Suprapubic skin (tissue), 4 donors: ENCODE data around the gene MIA2. TPM values are rescaled to one million over a fixed set of nuclear protein-coding genes. Genes with fewer than 3 reads are reported as not detected.
"Not testable (repeated sequence)": the region's sequence is repeated elsewhere in the genome, so short reads cannot be mapped to it uniquely, and the experiment has no call there.

Experiments
- DNase-seq, 2 donors: peaks; one replicate each; pipeline ENCODE4 v3.0.0-alpha.2; 2019; ENCODE audit warnings: low spot score in 2 of 2
- H3K27ac ChIP-seq: fragments of 200-600 bp; sonication (generic); one replicate; pipeline ENCODE4 v1.5.1; 2019
- H3K27me3 ChIP-seq: fragments of 200-600 bp; sonication (generic); one replicate; pipeline ENCODE4 v1.5.1; 2019
- H3K36me3 ChIP-seq: fragments of 200-600 bp; sonication (generic); one replicate; pipeline ENCODE4 v1.5.1; 2019
- H3K4me1 ChIP-seq: fragments of 200-600 bp; sonication (generic); one replicate; pipeline ENCODE4 v1.5.1; 2019
- H3K4me3 ChIP-seq: fragments of 200-600 bp; sonication (generic); one replicate; pipeline ENCODE4 v1.5.1; 2019; ENCODE audit warnings: mild to moderate bottlenecking
- H3K9me3 ChIP-seq: fragments of 200-600 bp; sonication (generic); one replicate; pipeline ENCODE4 v1.5.1; 2019
- EP300 ChIP-seq: sonication (generic); formaldehyde crosslinking; IDR thresholded peaks from one replicate; pipeline ENCODE4 v1.6.1; 2017; ENCODE audit warnings: antibody characterized with exemption
- POLR2A ChIP-seq, 2 donors: fragments of 450-650 bp; IDR thresholded peaks; one replicate each; pipeline ENCODE4 v1.6.1; 2017; ENCODE audit warnings: antibody characterized with exemption in 2 of 2, mild to moderate bottlenecking in 2 of 2, moderate library complexity in 2 of 2
- POLR2AphosphoS5 ChIP-seq, 3 donors: sonication (generic); formaldehyde crosslinking; IDR thresholded peaks; one replicate each; pipeline ENCODE4 v1.6.1; 2017; ENCODE audit warnings: antibody characterized with exemption in 3 of 3
- WGBS: methylation state at CpG from one replicate; pipeline ENCODE4 v1.1.5; 2018; 5-methylcytosine and 5-hydroxymethylcytosine counted together
- total RNA-seq, 4 donors: library from RNA; depleted of rRNA; stranded (reverse); fragments of >200 nt; gene quantifications; one replicate each; pipeline ENCODE4 v1.1.0, GENCODE V29; 2016
- TF ChIP-seq, protein P1 (sequence below), 2 donors: fragments of 200-600 bp in 1 of 2; fragments of 450-650 bp in 1 of 2; sonication (generic) in 1 of 2; IDR thresholded peaks; one replicate each; pipeline ENCODE4 v1.5.1; 2016 to 2019; ENCODE audit warnings: antibody characterized with exemption in 2 of 2, mild to moderate bottlenecking in 1 of 2, moderate library complexity in 1 of 2

The MIA2 gene
- total RNA-seq, 4 donors from 2014 or later = 15.3 to 19.4 (median 18.0) TPM

DNA sequence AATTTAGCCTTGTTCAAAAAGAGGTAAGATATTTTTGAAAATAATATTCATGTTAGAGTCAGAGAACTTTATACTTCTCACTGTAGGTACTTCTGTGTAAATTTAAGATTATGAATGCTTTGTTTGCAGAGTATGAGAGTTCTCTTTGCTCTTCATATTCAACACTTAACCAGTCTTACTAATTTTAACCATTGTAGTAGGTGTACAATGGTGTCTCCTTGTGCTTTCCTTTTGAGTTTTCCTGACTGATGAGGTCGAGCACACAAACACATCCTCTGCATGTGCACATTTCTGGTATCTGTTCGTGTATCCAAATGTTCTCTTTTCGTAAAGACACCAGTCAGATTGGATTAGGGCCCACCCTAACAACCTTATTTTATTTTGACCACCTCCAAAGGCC lies 45.8 kb downstream of the MIA2 start:
- no peak for DNase-seq
- Histone ChIP-seq H3K4me1 (no peaks in the 10 kb centered on the region), H3K27me3 (no peaks in the 10 kb centered on the region), H3K36me3 (peaks cover 30% of the 10 kb centered on the region), H3K27ac (no peak overlapping the region), H3K9me3 (no peaks in the 10 kb centered on the region), H3K4me3 (no peak overlapping the region)
- TF ChIP-seq POLR2AphosphoS5 (IDR thresholded peaks at IDR 0.05) = no peak
- TF ChIP-seq POLR2A (IDR thresholded peaks at IDR 0.05) = no peak
- TF ChIP-seq, protein P1, sequence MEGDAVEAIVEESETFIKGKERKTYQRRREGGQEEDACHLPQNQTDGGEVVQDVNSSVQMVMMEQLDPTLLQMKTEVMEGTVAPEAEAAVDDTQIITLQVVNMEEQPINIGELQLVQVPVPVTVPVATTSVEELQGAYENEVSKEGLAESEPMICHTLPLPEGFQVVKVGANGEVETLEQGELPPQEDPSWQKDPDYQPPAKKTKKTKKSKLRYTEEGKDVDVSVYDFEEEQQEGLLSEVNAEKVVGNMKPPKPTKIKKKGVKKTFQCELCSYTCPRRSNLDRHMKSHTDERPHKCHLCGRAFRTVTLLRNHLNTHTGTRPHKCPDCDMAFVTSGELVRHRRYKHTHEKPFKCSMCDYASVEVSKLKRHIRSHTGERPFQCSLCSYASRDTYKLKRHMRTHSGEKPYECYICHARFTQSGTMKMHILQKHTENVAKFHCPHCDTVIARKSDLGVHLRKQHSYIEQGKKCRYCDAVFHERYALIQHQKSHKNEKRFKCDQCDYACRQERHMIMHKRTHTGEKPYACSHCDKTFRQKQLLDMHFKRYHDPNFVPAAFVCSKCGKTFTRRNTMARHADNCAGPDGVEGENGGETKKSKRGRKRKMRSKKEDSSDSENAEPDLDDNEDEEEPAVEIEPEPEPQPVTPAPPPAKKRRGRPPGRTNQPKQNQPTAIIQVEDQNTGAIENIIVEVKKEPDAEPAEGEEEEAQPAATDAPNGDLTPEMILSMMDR (IDR thresholded peaks at IDR 0.05) = no peak
- TF ChIP-seq EP300 = no peak
- WGBS = 86% methylated on average over 3 of the region's 3 CpGs

DNA sequence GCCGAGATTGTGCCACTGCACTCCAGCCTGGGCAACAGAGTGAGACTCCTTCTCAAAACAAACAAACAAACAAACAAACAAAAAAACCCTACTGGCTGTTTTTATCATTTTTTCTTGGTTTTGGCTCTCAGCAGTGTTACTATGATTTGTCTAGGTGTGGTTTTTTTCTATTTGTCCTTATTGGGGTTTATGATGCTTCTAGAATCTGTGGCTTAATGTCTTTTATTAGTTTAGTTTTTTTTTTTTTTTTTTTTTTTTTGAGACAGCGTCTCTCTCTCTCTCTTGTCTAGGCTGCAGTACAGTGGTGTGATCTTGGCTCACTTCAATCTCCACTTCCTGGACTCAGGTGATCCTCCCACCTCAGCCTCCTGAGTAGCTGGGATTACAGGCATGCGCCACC lies 47.0 kb downstream of the MIA2 start:
- H3K9me3 ChIP-seq, DNase-seq, H3K27me3 ChIP-seq, H3K4me1 ChIP-seq, H3K27ac ChIP-seq, H3K4me3 ChIP-seq: not testable (repeated sequence)
- peaks cover 30% of the 10 kb centered on the region for H3K36me3 ChIP-seq
- WGBS = 94% methylated on average over 3 of the region's 3 CpGs

DNA sequence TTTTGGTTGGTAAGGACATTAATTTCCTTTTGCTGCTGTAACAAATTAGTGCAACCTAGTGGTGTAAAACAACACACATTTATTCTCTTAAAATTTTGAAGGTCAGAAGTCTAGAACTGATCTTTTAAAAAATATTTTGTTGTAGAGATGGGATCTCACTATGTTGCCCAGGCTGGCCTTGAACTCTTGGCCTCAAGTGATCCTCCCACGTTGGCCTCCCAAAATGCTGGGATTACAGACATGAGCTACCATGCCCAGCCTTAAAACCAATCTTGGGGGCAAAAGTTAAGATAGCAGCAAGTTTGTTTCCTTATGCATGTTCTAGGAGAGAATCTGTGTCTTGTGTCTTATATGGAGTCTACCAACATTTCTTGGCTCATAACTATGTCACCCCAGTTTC lies 55.8 kb downstream of the MIA2 start:
- H3K4me3 ChIP-seq = no peak overlapping the region
- TF ChIP-seq POLR2A (IDR thresholded peaks at IDR 0.05) (no peak), EP300 (no peak), POLR2AphosphoS5 (IDR thresholded peaks at IDR 0.05) (no peak)
- TF ChIP-seq, protein P1 (IDR thresholded peaks at IDR 0.05) = no peak
- no peaks in the 10 kb centered on the region for H3K27me3 ChIP-seq
- no peak overlapping the region for H3K27ac ChIP-seq
- H3K36me3 ChIP-seq = peaks cover 44% of the 10 kb centered on the region
- no peaks in the 10 kb centered on the region for H3K9me3 ChIP-seq
- no peaks in the 10 kb centered on the region for H3K4me1 ChIP-seq
- WGBS = 85% methylated on average over 1 of the region's 1 CpG
- DNase-seq = no peak

GRCh38 chr14:39291701-39292100 lies 58.0 kb downstream of the MIA2 start:
- WGBS = 95% methylated on average over 4 of the region's 4 CpGs
- Histone ChIP-seq H3K27ac (no peak overlapping the region), H3K27me3 (no peaks in the 10 kb centered on the region), H3K9me3 (no peaks in the 10 kb centered on the region), H3K36me3 (peaks cover 57% of the 10 kb centered on the region), H3K4me3 (no peak overlapping the region), H3K4me1 (no peaks in the 10 kb centered on the region)
- DNase-seq = no peak
- TF ChIP-seq, protein P1 (IDR thresholded peaks at IDR 0.05) = no peak
- TF ChIP-seq POLR2AphosphoS5 (IDR thresholded peaks at IDR 0.05) (no peak), EP300 (no peak), POLR2A (IDR thresholded peaks at IDR 0.05) (no peak)

DNA sequence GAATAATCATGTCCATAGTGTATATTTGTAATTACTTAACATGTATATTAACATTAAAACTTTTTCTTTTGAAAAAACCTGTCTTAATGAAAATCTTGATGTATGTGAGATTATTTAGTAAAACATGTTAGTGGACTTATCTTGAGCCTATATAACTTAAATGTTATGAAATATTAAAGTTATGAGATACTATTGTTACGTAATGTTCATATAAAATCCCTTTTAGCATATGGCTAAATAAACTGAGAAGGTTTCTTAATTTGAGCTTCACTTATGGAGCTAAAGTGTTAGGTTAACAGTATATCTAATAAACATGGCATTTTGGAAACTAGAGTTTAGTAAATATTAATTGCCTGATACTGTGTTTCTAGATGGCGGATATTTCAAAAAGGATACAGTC lies 59.9 kb downstream of the MIA2 start:
- peaks cover 52% of the 10 kb centered on the region for H3K36me3 ChIP-seq
- no peaks in the 10 kb centered on the region for H3K9me3 ChIP-seq
- TF ChIP-seq POLR2AphosphoS5 (IDR thresholded peaks at IDR 0.05) (no peak), POLR2A (IDR thresholded peaks at IDR 0.05) (no peak), EP300 (no peak)
- TF ChIP-seq, protein P1 (IDR thresholded peaks at IDR 0.05) = no peak
- DNase-seq = no peak
- no peak overlapping the region for H3K27ac ChIP-seq
- 94% methylated on average over 2 of the region's 2 CpGs for WGBS
- no peaks in the 10 kb centered on the region for H3K27me3 ChIP-seq
- H3K4me3 ChIP-seq = no peak overlapping the region
- H3K4me1 ChIP-seq = no peaks in the 10 kb centered on the region

DNA sequence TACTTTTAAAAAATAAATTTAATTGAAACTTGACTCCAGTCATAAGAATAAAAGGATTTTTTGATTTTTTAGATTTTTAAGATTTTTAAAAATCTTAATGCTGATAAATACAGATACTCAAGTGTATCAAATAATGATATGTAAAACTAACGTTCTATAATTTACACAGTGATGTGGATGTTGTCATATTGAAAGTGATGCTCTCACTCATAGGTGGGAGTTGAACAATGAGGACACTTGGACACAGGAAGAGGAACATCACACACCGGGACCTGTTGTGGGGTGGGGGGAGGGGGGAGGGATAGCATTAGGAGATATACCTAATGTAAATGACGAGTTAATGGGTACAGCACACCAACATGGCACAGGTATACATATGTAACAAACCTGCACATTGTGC lies 66.7 kb downstream of the MIA2 start:
- peaks cover 47% of the 10 kb centered on the region for H3K36me3 ChIP-seq
- not testable (repeated sequence) for H3K27me3 ChIP-seq, DNase-seq, H3K4me1 ChIP-seq, H3K4me3 ChIP-seq, H3K9me3 ChIP-seq, H3K27ac ChIP-seq
- WGBS = 89% methylated on average over 3 of the region's 3 CpGs
